ENCODE results near the gene PLXDC2.

- TF ChIP-seq POLR2A (IDR thresholded peaks at IDR 0.05; ENCODE audit: low read depth, low read length) (no peak), POLR2AphosphoS5 (IDR thresholded peaks at IDR 0.05; ENCODE audit: low read depth, low read length) (no peak), TAF1 (IDR thresholded peaks at IDR 0.05; ENCODE audit: borderline replicate concordance, low read depth, low read length) (no peak)
These were observed 431.9 kb downstream of the PLXDC2 start for GRCh38 chr10:20247891-20248708.

All from GM12892 (cell line).